ENCODE data around the gene GALNT17.
"Not testable (repeated sequence)": the region's sequence is repeated elsewhere in the genome, so short reads cannot be mapped to it uniquely, and the experiment has no call there.

The GALNT17 gene

DNA sequence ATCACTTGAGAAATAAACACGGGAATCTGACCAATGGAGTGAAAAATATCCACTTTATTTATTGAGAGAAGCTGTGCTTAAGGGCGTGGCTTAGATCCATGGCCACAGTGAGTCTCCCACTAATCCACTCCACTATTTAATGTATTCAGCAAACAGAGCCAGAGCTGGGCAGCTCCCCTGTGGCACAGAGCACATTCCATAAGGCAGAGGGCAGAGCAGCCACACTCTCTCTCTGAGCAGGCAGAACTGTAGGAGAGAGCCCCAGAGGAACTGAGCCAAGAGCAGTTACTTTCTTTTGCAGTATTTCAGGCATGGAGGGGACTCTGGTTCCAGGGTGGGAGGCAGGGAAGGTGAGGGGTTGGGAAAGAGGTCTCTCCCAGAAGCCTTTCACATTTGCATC is 106.0 kb downstream of the GALNT17 start:
- no peak for DNase-seq

DNA sequence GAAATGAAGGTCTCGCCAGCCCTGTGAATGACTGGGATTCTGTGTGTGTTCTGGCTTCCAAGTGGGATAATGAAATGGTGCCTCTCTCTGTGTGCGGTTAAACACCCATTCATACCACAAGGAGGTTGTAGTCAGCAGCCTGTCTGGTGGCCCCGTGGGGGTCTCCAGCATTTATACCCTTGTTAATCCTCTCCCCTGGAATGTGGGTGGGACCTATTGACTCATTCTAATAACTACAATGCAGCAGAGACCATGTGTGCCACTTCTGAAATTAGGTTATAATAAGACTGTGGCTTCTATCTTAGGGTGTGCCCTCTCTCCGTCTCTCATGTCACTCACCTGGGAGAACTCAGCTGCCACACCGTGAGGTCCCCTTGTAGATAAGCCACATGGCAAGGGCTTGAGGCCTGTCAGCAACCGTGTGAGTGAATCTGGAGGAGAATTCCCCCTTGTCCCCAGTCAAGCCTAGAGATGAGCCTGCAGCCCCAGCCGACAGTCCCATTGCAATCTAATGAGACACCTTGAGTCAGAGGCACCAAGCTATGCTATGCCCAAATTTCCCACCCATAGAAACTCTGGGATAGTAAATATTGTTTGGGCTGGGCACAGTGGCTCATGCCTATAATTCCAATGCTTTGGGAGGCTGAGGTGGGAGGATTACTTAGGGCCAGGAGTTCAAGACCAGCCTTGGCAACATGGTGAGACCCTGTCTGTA is 106.8 kb downstream of the GALNT17 start:
- no peak for DNase-seq

DNA sequence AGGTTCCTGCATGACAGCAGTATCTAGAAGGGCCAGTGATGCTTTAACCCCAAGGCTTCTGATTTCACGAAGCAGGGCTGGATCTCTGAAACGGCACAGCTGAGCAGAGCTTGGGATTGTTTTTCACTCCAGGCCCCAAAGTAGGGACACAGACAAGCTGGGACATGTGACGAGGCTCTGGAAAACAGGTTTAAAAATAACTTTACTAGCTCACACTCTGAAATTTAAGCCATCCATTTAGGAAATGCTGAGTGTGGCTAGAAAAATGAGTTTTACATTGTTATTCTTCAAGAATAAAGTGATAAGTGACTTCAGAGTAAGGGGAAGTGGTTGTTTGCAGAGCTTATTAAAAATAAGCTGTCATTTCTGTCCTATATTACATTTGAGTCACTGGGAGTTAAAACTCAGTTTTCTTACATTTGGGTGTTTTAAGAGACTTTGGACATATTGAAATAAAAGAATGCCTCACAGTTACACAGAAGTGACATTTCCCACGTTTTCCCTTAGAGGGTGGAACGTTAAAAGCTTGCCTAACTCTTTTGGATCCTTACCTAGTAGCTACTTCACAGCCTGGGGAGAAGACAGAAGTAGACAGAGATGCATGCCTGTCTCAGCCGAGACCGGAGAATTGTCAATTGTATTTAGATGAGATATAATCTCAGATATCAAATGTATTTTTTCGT is 107.8 kb downstream of the GALNT17 start:
- DNase-seq = no peak

DNA sequence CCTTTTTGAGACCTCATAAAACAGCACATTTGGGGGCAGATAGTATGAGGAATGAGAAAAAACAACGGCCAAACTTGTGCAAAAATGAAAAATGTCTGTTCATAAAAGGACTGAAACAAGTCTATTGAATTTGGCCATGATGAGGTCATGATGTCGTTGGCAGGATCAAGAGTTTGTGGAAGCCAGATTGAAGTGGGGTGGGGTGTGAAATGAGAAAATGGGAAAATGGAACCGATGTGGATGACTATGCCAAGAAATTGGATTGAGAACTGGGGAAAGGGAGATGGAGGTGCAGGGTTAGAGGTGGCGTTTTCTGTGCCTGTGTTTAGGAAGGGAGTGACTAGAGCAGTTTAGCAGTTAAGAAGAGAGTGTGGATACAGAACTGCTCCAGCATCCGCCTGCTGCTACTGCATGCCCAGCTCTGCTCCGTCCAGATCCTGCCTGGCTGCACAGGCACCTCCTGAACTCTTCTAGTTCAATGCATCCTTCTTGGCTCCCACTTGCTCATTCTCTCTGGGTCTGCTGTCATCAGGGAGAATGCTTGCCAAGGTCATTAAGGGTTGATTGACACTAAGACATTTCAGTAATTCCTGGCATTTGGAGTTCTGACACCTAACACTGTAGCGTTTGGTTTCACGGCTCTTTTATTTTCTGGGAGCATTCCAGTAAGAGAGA is 111.9 kb downstream of the GALNT17 start:
- DNase-seq = no peak

DNA sequence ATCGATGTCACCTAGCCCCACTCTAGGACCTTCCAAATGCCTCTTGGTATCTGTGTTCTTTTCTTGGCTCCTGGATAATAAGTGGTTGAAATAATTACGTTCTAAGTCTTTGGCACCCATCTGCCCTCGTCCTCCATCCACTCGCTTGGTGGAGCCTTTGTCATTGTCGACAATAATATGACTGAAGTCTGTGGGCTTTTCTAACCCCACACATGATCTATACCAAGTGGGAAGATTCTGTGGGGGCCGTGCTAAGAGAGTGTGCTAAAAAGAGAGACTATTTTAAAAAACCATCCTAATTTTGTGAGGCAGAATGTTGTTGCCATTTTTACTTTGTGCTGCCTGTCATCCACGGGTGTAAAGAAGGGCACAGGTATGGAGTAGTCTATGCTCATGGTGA is 113.1 kb downstream of the GALNT17 start:
- DNase-seq = no peak

DNA sequence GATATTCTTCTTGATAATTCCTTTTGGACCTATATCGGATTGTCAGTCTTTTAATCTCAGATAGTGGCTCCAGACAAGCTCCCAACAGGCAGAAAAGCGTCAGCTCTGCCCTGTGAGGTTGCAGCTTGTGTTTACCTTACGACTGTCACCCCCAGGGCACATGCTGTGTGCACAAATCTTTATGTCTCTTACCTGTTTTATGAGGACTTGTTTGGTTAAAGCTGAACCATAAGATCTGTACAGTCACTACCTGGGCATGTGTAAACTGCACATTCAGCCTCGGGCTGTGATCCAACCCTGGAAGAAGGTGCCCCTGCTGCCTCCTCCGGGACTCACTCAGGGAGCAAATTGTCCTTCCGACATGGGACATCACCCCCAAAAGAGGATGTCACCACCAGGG is 119.8 kb downstream of the GALNT17 start:
- no peak for DNase-seq

DNA sequence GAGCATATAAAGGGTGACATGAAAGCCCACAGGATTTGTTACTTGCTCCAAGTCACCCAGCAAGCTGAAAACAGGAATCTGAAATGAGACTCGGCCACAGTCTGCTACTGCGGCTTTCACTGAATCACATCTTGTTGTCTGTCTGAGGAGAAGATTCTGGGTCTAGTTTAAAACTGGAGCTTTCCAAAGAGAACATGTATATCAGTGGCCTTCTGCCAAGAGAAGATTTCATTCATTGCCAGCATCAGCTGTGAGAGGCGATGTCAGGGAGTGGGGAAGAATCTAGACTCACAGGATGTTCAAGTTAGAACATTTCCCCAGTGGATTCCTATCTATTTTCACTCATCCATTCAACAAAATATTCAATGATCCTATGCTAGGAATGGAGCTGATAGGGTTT is 122.8 kb downstream of the GALNT17 start:
- no peak for DNase-seq

DNA sequence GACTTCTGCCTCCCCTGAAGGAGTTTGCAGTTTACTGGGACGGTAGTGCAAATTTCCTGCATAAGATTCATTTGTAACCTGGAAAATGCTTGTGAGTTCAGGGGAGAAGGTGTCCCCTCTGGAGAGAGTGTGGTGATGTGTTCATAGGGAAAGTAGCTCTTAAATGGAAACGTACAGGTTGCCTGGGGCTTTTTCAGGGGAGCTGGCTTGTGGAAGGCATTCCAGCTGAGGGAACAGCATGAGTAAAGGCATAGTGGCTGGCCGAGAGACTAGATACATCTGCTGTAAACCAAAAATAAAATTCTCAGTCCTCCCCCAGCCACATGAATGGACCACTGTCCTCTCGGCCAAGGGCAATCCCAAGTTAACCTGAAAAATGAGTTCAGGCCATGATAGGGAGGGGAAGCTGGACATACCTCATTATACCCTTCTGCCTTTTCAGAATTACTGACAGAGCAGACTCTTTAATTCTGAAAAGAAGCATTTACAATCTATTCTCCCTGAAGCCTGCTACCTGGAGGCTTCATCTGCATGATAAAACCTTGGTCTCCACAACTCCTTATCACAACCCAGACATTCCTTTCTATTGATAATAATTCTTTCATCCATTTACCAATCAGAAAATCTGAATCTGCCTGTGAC is 123.7 kb downstream of the GALNT17 start:
- no peak for DNase-seq

DNA sequence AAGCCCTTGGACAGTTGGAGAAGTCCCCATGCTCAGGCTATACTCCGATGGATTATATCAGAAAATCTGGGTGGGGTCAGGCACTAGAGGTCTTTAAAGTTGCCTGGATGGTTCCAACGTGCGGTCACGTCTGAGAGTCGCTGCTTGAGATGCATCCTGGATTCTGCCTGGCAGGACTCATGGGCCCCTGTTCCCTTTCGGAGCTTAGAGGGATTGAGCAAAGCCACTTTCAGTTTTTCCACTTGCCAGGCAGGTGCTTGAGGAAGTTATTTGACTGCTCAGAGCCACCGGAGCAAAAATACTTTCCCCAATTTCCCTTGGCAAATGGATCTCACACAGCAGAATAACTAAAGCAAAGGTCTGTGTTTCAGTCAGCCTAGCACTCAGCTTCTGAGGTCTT is 129.1 kb downstream of the GALNT17 start:
- DNase-seq = no peak

DNA sequence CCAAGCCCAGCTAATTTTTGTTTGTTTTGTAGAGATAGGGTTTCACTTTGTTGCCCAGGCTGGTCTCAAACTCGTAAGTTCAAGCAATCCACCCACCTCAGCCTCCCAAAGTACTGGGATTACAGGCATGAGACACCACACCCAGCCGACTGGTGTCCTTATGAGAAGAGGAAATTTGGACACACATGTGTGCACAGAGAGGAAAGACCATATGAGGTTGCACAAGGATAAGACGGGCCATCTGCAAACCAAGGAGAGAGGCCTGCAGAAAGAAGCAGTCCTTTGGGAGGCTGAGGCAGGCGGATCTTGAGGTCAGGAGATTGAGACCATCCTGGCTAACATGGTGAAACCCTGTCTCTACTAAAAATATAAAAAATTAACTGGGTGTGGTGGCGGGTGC is 130.9 kb downstream of the GALNT17 start:
- not testable (repeated sequence) for DNase-seq

DNA sequence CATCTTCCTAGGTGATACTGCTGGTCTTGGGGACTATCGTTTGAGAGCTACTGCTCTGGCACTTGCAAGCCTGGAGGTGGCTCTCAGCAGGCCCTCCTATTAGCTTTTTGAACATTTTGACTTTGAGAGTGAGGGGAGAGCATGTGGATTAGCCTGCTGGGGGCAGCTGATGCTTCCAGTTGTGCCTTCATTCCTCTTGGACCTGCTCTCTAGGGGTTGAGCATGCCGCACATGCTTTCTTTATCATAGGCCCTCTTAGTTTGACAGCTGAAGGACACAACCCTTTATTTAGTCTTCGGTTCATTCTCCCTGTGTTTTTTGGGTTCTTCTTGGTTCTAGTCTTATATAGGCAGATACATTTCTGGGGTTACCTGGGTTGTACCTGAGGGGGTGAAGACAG is 132.1 kb downstream of the GALNT17 start:
- no peak for DNase-seq

DNA sequence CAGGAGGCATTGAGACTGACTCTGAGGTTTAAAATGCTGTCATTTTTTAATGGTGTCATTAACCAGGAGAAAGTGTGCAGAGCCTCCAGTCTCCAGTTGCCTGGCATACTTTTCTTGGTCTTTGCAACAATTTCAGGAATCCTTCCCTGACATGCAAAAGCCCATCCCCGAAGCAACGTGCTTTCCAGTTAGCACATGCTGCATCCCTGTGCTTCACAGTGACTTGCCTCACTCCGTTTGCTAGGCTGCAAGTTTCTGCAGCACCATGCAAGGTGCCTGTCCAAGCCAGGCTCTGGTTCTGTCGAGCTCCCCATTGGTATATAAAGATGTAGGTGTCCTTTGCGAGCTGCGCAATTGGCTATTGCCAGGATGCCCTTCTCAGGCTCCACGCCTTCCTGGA is 135.0 kb downstream of the GALNT17 start:
- no peak for DNase-seq

DNA sequence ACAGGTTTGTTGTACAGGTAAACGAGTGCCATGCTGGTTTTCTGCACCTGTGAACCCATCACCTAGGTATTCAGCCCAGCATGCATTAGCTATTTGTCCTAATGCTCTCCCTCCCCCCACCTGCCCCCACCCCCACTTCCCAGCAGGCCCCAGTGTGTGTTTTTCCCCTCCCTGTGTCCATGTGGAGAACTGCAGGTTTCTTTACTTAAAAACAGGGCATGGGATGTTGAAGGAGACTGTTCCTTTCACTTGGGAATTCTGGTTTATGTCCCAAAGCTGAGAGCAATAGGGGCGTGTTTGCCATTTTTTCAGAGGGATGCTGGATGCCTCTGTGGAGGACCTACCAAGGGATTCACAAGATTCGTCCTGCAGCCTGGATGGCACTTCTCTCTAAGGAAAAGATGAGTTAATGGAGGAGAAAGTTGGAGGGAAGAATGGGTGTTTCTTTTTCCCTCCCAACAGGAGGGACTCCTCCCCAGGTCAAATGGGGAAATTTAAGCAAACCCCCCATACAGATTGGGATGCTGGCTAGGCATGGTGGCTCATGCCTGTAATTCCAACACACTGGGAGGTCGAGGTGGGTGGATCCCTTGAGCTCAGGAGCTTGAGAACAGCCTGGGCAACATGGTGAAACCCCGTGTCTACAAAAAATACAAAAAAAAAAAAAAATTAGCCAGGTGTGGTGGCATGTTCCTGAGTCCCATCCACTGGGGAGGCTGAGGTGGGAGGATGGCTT is 136.0 kb downstream of the GALNT17 start:
- no peak for DNase-seq

DNA sequence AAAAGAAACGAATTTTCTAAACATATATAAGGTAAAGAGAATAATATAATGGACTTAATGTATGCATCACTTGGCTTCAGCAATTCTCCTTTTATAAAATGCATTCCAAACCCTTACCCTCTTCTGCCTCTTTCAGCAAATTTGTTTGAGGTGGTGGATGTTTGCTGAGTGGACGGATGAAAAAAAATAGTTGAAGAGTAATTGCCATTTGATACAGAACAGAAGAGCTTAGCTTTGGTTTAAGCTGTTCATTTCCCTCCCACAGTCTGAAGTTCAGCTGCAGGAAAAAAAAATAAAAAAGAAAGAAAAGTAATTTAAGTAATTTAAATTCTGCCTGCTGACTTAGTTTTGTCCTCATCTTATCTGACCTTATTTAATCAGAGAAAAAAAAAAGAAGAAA is 138.6 kb downstream of the GALNT17 start:
- DNase-seq = no peak

DNA sequence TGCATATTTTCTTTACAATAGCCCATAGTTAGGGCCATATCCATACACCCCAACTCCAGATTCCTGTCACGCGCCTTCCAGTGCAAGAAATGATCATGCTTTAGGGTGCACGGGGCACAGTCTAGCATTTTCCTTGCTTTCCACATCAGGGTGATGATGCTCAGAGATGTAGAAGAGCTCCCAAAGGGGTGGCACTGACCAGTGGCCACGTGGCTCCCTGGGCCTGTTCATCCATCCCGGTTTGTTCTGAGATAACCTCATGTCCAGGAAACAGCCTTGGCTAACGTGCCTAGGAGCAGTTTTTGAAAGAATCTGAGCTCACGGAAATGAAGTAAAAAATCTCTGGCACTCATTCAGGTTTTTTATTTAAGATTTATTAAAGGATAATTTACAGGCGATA is 139.3 kb downstream of the GALNT17 start:
- no peak for DNase-seq

DNA sequence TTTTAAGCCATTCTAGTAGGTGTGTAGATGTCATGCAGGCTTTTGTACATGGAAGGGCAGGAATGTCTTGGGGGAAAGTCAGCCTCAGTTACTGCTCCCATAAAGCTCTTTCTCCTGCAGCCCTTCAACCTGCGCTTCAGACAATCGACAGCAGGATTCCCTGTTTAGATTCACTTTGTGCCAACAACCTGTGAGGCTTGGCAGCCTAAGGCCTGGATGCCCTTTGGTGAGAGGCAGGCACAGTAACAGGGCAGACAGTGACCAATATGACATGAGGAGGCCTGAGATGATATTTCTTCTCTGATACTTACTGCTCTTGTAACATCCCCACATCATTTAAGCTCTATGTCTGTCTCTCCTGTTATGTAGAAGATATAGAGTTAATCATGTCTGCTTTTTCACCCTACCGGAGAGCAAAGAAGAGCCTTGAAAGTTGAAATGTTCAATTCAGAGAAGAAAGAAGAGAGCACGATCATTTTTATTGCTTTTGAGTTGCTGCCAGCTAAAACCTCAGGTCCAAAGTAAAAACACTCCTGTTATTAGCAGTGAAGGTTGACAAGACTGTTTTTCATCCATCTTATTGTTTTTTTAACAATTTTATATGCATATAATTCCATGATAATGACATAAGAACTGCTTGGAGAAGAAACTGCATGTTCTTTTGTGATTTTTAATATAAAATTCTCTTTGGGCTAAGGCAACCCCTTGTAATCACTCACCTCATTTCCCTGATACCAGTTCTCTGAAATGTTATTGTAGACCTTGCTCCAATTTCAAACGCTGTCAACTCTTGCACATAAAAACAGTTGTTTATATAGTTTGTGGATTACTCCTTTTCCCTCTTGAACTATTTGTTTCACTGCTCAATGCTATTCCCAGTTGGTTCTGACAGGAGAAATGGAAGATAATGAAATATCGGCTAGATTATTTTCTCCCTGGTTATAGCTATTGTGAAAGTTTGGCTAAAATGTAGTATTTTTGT is 140.9 kb downstream of the GALNT17 start:
- DNase-seq = no peak

DNA sequence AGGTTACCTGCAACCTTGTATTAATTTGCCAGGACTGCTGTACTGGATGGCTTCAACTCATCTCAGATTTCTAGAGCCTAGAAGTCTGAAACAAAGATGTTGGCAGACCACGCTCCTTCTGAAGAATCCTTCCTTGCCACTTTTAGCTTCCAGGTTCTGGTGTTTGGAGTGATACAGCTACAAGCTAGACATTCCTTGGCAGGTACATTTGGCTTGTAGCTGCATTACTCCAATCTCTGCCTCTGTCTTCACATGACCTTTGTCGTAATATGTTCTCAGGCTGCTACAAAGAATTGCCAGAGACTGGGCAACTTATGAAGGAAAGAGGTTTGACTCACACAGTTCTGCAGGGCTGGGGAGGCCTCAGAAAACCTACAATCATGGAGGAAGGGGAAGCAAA is 146.3 kb downstream of the GALNT17 start:
- no peak for DNase-seq

DNA sequence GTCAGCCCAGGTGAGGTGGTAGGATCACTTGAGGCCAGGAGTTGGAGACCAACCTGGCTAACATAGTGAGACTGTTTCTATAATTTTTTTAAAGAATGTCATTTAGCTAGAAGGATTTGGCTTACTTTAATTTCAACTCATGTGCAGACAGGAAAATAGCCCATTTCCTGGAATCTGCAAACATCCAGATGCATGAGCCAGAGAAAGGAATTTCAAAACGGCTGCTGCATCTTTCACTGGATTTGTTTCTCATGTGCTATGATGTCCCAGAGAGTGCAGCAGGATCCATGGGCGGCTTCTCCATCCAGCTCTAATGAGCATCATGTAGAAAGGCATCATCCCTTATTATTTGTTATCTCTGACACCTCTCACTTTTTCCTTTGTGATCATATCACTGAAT is 149.3 kb downstream of the GALNT17 start:
- no peak for DNase-seq

DNA sequence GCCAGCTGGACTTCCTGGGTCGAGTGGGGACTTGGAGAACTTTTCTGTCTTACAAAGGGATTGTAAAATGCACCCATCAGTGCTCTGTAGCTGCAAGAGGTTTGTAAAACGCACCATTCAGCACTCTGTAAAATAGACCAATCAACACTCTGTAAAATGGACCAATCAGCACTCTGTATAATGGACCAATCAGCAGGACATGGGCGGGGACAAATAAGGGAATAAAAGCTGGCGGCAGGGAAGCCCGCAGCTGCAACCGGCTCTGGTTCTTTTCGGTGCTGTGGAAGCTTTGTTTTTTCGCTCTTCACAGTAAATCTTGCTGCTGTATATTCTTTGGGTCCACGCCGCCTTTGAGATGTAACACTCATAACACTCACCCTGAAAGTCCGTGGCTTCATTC is 151.9 kb downstream of the GALNT17 start:
- DNase-seq = no peak

DNA sequence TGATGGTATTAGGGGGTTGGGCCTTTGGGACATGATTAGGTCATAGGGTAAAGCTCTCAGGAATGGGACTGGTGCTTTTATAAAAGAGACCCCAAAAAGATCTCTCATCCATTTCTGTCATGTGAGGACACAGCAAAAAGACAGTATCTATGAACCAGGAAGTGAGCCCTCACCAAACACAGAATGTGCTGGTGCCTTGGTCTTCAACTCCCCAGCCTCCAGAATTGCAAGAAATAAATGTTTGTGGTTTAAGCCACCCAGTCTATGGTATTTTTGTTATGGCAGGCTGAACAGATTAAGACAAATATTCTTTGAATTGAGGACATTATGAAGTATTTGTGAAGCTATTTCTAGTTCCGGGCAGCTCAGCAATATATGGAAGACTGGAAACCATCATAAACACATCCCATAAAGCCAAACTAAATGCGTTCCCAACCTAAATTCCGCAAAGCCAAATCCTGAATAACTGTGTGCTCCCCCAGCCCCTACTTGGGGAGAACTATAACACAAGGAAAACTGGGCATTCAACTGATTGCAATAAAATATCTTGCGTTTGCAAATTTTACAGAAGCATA is 153.7 kb downstream of the GALNT17 start:
- DNase-seq = no peak

DNA sequence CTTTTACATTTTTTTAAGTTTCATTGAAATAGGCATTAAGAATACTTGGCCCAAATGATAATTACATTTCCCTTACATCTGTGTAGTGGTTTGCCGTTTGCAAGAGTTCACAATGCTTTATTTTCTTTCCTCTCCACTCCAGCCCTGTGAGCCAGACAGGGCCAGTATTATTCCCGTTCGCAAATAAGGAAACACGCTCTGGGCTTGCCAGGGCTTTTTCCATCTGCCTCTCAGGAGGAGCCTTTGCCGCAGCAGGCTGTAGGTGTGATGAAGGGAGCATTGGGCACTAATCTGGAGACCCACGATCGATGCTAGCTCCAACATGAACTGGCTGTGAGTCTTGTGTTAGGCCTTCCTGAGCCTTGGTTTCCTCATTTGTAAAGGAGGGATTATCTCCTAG is 154.4 kb downstream of the GALNT17 start:
- no peak for DNase-seq

DNA sequence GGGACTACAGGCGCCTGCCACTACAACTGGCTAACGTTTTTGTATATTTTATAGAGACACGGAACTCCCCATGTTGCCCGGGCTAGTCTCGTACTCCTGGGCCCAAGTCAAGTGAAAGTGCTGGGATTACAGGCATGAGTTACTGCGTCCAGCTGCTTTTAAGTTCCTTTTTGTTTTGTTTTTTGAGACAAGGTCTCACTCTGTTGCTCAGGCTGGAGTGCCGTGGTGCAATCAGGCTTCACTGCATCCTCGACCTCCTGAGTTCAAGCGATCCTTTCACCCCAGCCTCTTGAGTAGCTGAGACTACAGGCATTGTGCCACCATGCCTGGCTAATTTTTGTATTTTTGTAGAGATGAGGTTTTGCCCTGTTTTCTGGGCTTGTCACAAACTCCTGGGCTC is 155.0 kb downstream of the GALNT17 start:
- no peak for DNase-seq
